Tibial nerve (tissue), 4 donors: Measurements from ENCODE around the gene ERC2. TPM values are rescaled to one million over a fixed set of nuclear protein-coding genes. Genes with fewer than 3 reads are reported as not detected.

ENCODE experiments used
- DNase-seq, 2 donors: peaks; one replicate each; pipeline ENCODE4 v3.0.0-alpha.2; 2019; ENCODE audit warnings: low spot score in 2 of 2
- H3K27ac ChIP-seq, 4 donors: fragments of 200-600 bp; sonication (generic) in 3 of 4; one replicate each; pipeline ENCODE4 v1.5.1; 2017 to 2019; ENCODE audit warnings: mild to moderate bottlenecking in 1 of 4
- H3K27me3 ChIP-seq, 2 donors: fragments of 200-600 bp; sonication (generic) in 1 of 2; one replicate each; pipeline versions ENCODE4 v1.5.1 to v1.6.0; 2017 to 2019
- H3K36me3 ChIP-seq, 3 donors: fragments of 200-600 bp; sonication (generic); one replicate each; pipeline ENCODE4 v1.5.1; 2018 to 2019
- H3K4me1 ChIP-seq, 4 donors: fragments of 200-600 bp; sonication (generic) in 3 of 4; one replicate each; pipeline ENCODE4 v1.5.1; 2017 to 2019
- H3K4me3 ChIP-seq, 4 donors: fragments of 200-600 bp; sonication (generic) in 3 of 4; one replicate each; pipeline ENCODE4 v1.5.1; 2017 to 2019; ENCODE audit warnings: mild to moderate bottlenecking in 1 of 4, moderate library complexity in 1 of 4
- H3K9me3 ChIP-seq, 4 donors: fragments of 200-600 bp; sonication (generic) in 3 of 4; one replicate each; pipeline ENCODE4 v1.5.1; 2017 to 2019
- CTCF ChIP-seq, 5 experiments: fragments of 200-600 bp in 3 of 5; fragments of 450-650 bp in 2 of 5; sonication (generic) in 3 of 5; IDR thresholded peaks; one replicate each; pipeline ENCODE4 v1.5.1; 2016 to 2019; ENCODE audit warnings: antibody characterized with exemption in 5 of 5, mild to moderate bottlenecking in 3 of 5, moderate library complexity in 2 of 5
- EP300 ChIP-seq, 2 donors: sonication (generic); formaldehyde crosslinking; IDR thresholded peaks; one replicate each; pipeline ENCODE4 v1.6.1; 2017; ENCODE audit warnings: antibody characterized with exemption in 2 of 2, mild to moderate bottlenecking in 1 of 2
- POLR2A ChIP-seq, 2 donors: fragments of 450-650 bp; IDR thresholded peaks; one replicate each; pipeline ENCODE4 v1.6.1; 2017; ENCODE audit warnings: antibody characterized with exemption in 2 of 2, mild to moderate bottlenecking in 2 of 2, moderate library complexity in 2 of 2
- WGBS, 2 donors: methylation state at CpG; one replicate each; pipeline ENCODE4 v1.1.5; 2018; 5-methylcytosine and 5-hydroxymethylcytosine counted together
- total RNA-seq, 4 donors: library from RNA; depleted of rRNA; stranded (reverse); fragments of >200 nt; gene quantifications; one replicate each; pipeline ENCODE4 v1.1.0, GENCODE V29; 2016

Gene ERC2
- total RNA-seq, 4 donors from 2014 or later = 0.84 to 0.98 (median 0.90) TPM; not detected in 1

- Histone ChIP-seq H3K4me1 (no peaks in the 10 kb centered on the region), H3K27ac (no peak overlapping the region), H3K27me3 (no peaks in the 10 kb centered on the region), H3K9me3 (no peaks in the 10 kb centered on the region), H3K36me3 (no peaks in the 10 kb centered on the region), H3K4me3 (no peak overlapping the region)
- WGBS, 2 donors = 55 to 61% methylated on average over 9 of the region's 9 CpGs
- TF ChIP-seq CTCF (IDR thresholded peaks at IDR 0.05) (no peak), EP300 (IDR thresholded peaks at IDR 0.05) (no peak), POLR2A (IDR thresholded peaks at IDR 0.05) (no peak)
- no peak for DNase-seq
These were observed 712.6 kb downstream of the ERC2 start for GRCh38 chr3:55755516-55756205.

- Histone ChIP-seq H3K4me3 (no peak overlapping the region), H3K27me3 (no peaks in the 10 kb centered on the region), H3K9me3 (no peaks in the 10 kb centered on the region), H3K27ac (no peak overlapping the region), H3K36me3 (no peaks in the 10 kb centered on the region), H3K4me1 (no peaks in the 10 kb centered on the region)
- WGBS, 2 donors = 84 to 88% methylated on average over 5 of the region's 5 CpGs
- DNase-seq = no peak
- TF ChIP-seq CTCF (IDR thresholded peaks at IDR 0.05) = no peak
These were observed 715.4 kb downstream of the ERC2 start for GRCh38 chr3:55752911-55753310.

GRCh38 chr3:55751730-55752129 lies 716.5 kb downstream of the ERC2 start:
- TF ChIP-seq POLR2A (IDR thresholded peaks at IDR 0.05) (no peak), EP300 (IDR thresholded peaks at IDR 0.05) (no peak), CTCF (IDR thresholded peaks at IDR 0.05) (no peak)
- WGBS, 2 donors = 72 to 73% methylated on average over 1 of the region's 1 CpG

GRCh38 chr3:55750525-55750924 lies 717.7 kb downstream of the ERC2 start:
- H3K27me3 ChIP-seq = no peaks in the 10 kb centered on the region
- no peaks in the 10 kb centered on the region for H3K36me3 ChIP-seq
- TF ChIP-seq EP300 (IDR thresholded peaks at IDR 0.05) (no peak), CTCF (IDR thresholded peaks at IDR 0.05) (no peak), POLR2A (IDR thresholded peaks at IDR 0.05) (no peak)
- no peak for DNase-seq
- H3K27ac ChIP-seq = no peak overlapping the region
- 87 to 90% methylated on average over 6 of the region's 6 CpGs for WGBS, 2 donors
- no peaks in the 10 kb centered on the region for H3K9me3 ChIP-seq
- H3K4me3 ChIP-seq = no peak overlapping the region
- H3K4me1 ChIP-seq = no peaks in the 10 kb centered on the region

More at GRCh38 chr3:55751730-55752129, 716.5 kb downstream of the ERC2 start:
- Histone ChIP-seq H3K4me1 (no peaks in the 10 kb centered on the region), H3K36me3 (no peaks in the 10 kb centered on the region), H3K27me3 (no peaks in the 10 kb centered on the region), H3K9me3 (no peaks in the 10 kb centered on the region), H3K27ac (no peak overlapping the region), H3K4me3 (no peak overlapping the region)
- DNase-seq = no peak

GRCh38 chr3:55749036-55749435 lies 719.2 kb downstream of the ERC2 start:
- no peak for DNase-seq
- H3K4me3 ChIP-seq = no peak overlapping the region
- TF ChIP-seq EP300 (IDR thresholded peaks at IDR 0.05) (no peak), POLR2A (IDR thresholded peaks at IDR 0.05) (no peak), CTCF (IDR thresholded peaks at IDR 0.05) (no peak)
- no peak overlapping the region for H3K27ac ChIP-seq
- WGBS, 2 donors = 93 to 100% methylated on average over 1 of the region's 1 CpG
- no peaks in the 10 kb centered on the region for H3K4me1 ChIP-seq
- H3K36me3 ChIP-seq = no peaks in the 10 kb centered on the region
- H3K9me3 ChIP-seq = no peaks in the 10 kb centered on the region
- H3K27me3 ChIP-seq = no peaks in the 10 kb centered on the region
